ENCODE measurements around the gene WDR5. TPM values are rescaled to one million over a fixed set of nuclear protein-coding genes. Genes with fewer than 3 reads are reported as not detected.

WDR5 gene
- total RNA-seq, 1 experiment from 2014 or later: 29.1 TPM

GRCh38 chr9:134157378-134157885, 21.6 kb downstream of the WDR5 start:
- no peak overlapping the region for H3K4me2 ChIP-seq (ENCODE audit: low read length)
- no peak overlapping the region for H3K9ac ChIP-seq (ENCODE audit: low read length)
- no peak overlapping the region for H3K4me3 ChIP-seq (ENCODE audit: low read length)
- CTCF ChIA-PET: no interaction called here
- no peak overlapping the region for H3K27ac ChIP-seq (ENCODE audit: low read length)
- no peaks in the 10 kb centered on the region for H3K4me1 ChIP-seq (ENCODE audit: insufficient read depth, low read length)
- H4K20me1 ChIP-seq (ENCODE audit: low read length): no peaks in the 10 kb centered on the region
- no peaks in the 10 kb centered on the region for H3K27me3 ChIP-seq (ENCODE audit: low read length)
- POLR2A ChIA-PET (ENCODE audit: unreplicated experiment): no interaction called here
- H3K9me2 ChIP-seq (replicated peaks; ENCODE audit: low read length): no peaks in the 10 kb centered on the region
- no TSS peak for BruUV-seq (replicated peaks)
- ATAC-seq (no peak), DNase-seq (no peak)
- no peak overlapping the region for H2AFZ ChIP-seq (ENCODE audit: low read length)
- no peaks in the 10 kb centered on the region for H3K9me3 ChIP-seq (ENCODE audit: low read length)
- H3K79me2 ChIP-seq (ENCODE audit: low read length): no peaks in the 10 kb centered on the region
- no peaks in the 10 kb centered on the region for H3F3A ChIP-seq (ENCODE audit: low read length, unreplicated experiment)
- no peaks in the 10 kb centered on the region; the same call in none of the 2 replicates for H3K36me3 ChIP-seq (ENCODE audit: low read depth, low read length)
- no peak for TF ChIP-seq CTCF (conservative IDR thresholded peaks at IDR 0.05; ENCODE audit: low read depth, low read length)
- TF ChIP-seq EZH2 (IDR thresholded peaks at IDR 0.05; ENCODE audit: low read length, unreplicated experiment): no peak
- no peak for TF ChIP-seq EZH2phosphoT487 (IDR thresholded peaks at IDR 0.05; ENCODE audit: borderline replicate concordance, low read length)
- intact Hi-C loops (cut with micrococcal nuclease): no loop called here

GRCh38 chr9:134158242-134158641, 22.4 kb downstream of the WDR5 start:
- POLR2A ChIA-PET (ENCODE audit: unreplicated experiment): no interaction called here
- Histone ChIP-seq H3K27me3 (ENCODE audit: low read length) (no peaks in the 10 kb centered on the region), H3K9ac (ENCODE audit: low read length) (no peak overlapping the region), H3K79me2 (ENCODE audit: low read length) (no peaks in the 10 kb centered on the region), H2AFZ (ENCODE audit: low read length) (no peak overlapping the region), H3K4me1 (ENCODE audit: insufficient read depth, low read length) (no peaks in the 10 kb centered on the region), H4K20me1 (ENCODE audit: low read length) (no peaks in the 10 kb centered on the region), H3K9me2 (replicated peaks; ENCODE audit: low read length) (no peaks in the 10 kb centered on the region), H3K4me3 (ENCODE audit: low read length) (no peak overlapping the region), H3K27ac (ENCODE audit: low read length) (no peak overlapping the region), H3K4me2 (ENCODE audit: low read length) (no peak overlapping the region), H3K9me3 (ENCODE audit: low read length) (no peaks in the 10 kb centered on the region), H3K36me3 (ENCODE audit: low read depth, low read length) (no peaks in the 10 kb centered on the region; the same call in none of the 2 replicates), H3F3A (ENCODE audit: low read length, unreplicated experiment) (no peaks in the 10 kb centered on the region)
- TSS peak; percentile 36 for BruUV-seq (replicated peaks)
- intact Hi-C loops (cut with micrococcal nuclease): no loop called here
- ATAC-seq: no peak
- CTCF ChIA-PET: no interaction called here
- TF ChIP-seq CTCF (conservative IDR thresholded peaks at IDR 0.05; ENCODE audit: low read depth, low read length): no peak
- TF ChIP-seq EZH2phosphoT487 (IDR thresholded peaks at IDR 0.05; ENCODE audit: borderline replicate concordance, low read length): no peak
- DNase-seq: no peak

- ATAC-seq (no peak), DNase-seq (no peak)
- H3K9me3 ChIP-seq (ENCODE audit: low read length): no peaks in the 10 kb centered on the region
- H3K4me1 ChIP-seq (ENCODE audit: insufficient read depth, low read length): no peaks in the 10 kb centered on the region; the same call in 1 of the 2 replicates
- no peak overlapping the region for H3K4me2 ChIP-seq (ENCODE audit: low read length)
- H3K27me3 ChIP-seq (ENCODE audit: low read length): no peaks in the 10 kb centered on the region
- intact Hi-C loops (cut with micrococcal nuclease): no loop called here
- H4K20me1 ChIP-seq (ENCODE audit: low read length): no peaks in the 10 kb centered on the region
- H2AFZ ChIP-seq (ENCODE audit: low read length): no peak overlapping the region
- no peaks in the 10 kb centered on the region for H3K9me2 ChIP-seq (replicated peaks; ENCODE audit: low read length)
- H3K79me2 ChIP-seq (ENCODE audit: low read length): no peaks in the 10 kb centered on the region
- H3K9ac ChIP-seq (ENCODE audit: low read length): no peak overlapping the region
- H3K4me3 ChIP-seq (ENCODE audit: low read length): no peak overlapping the region
- H3K27ac ChIP-seq (ENCODE audit: low read length): no peak overlapping the region
- no TSS peak for BruUV-seq (replicated peaks)
- H3F3A ChIP-seq (ENCODE audit: low read length, unreplicated experiment): no peaks in the 10 kb centered on the region
- POLR2A ChIA-PET (ENCODE audit: unreplicated experiment): no interaction called here
- TF ChIP-seq CTCF (conservative IDR thresholded peaks at IDR 0.05; ENCODE audit: low read depth, low read length) (no peak), EZH2 (IDR thresholded peaks at IDR 0.05; ENCODE audit: low read length, unreplicated experiment) (no peak), EZH2phosphoT487 (IDR thresholded peaks at IDR 0.05; ENCODE audit: borderline replicate concordance, low read length) (no peak)
- no peaks in the 10 kb centered on the region; the same call in none of the 2 replicates for H3K36me3 ChIP-seq (ENCODE audit: low read depth, low read length)
- CTCF ChIA-PET: no interaction called here
Measured at GRCh38 chr9:134158753-134159392, 23.0 kb downstream of the WDR5 start.
